HCT116 (cell line): ENCODE measurements around the gene N4BP3. TPM values are rescaled to one million over a fixed set of nuclear protein-coding genes. Genes with fewer than 3 reads are reported as not detected.

Source experiments
- ATAC-seq: fragments of 200-7000 bp; cut with Tn5 transposase; 2 replicates; pipeline ENCODE4 v1.9.1; 2020; ENCODE audit warnings: mild to moderate bottlenecking, moderate library complexity
- BruUV-seq: library from RNA; stranded (reverse); fragments of 400-500 nt; replicated peaks from 2 replicates; lab custom pipeline; 2021; lab: Mats Ljungman, UMichigan
- CTCF ChIA-PET: fragments of 300-600 bp; sonication (Branson Sonifier 250); formaldehyde crosslinking; loops from one replicate; lab custom pipeline; 2021; ENCODE audit warnings: antibody characterized with exemption; lab: Charles Lee
- POLR2A ChIA-PET: fragments of 300-600, 350-600 bp; sonication (Branson Sonifier 250); formaldehyde crosslinking; loops from one replicate; lab custom pipeline; 2021; ENCODE audit warnings: antibody characterized with exemption; lab: Charles Lee
- RAD21 ChIA-PET, 2 experiments: fragments of 300-600 bp; sonication (Branson Sonifier 250); formaldehyde crosslinking; loops; one replicate each; lab custom pipeline; 2023; ENCODE audit warnings: low total read pairs in 2 of 2; ENCODE audit not compliant: uncharacterized antibody in 2 of 2, unreplicated experiment in 2 of 2, low non-redundant PET in 1 of 2; lab: Charles Lee
- DNase-seq: peaks from one replicate; pipeline ENCODE4 v3.0.0-alpha.2; 2010; ENCODE audit warnings: low read depth, low spot score
- H2AFZ ChIP-seq: fragments of 200-600 bp; shearing (Covaris generic), sonication (generic); 2 replicates; pipeline ENCODE4 v1.6.1; 2017; ENCODE audit warnings: low read depth, mixed run types, mixed read lengths, antibody characterized with exemption, low read length; ENCODE audit not compliant: poor library complexity, severe bottlenecking
- H3K27ac ChIP-seq: 2 replicates; pipeline ENCODE4 v1.5.1; 2012; ENCODE audit warnings: low read depth, low read length
- H3K27me3 ChIP-seq: fragments of 200-600 bp; sonication (generic); 2 replicates; pipeline ENCODE4 v1.6.1; 2016; ENCODE audit warnings: mixed run types, low read length, mixed read lengths; ENCODE audit not compliant: insufficient read depth
- H3K36me3 ChIP-seq, 2 experiments: fragments of 200-500 bp in 1 of 2; fragments of 200-600 bp in 1 of 2; sonication (Bioruptor generic) in 1 of 2; sonication (generic) in 1 of 2; 2 replicates each; pipeline versions ENCODE4 v1.5.1 to v1.6.1; 2014 to 2016; ENCODE audit warnings: low read length in 2 of 2, inconsistent platforms in 1 of 2, mixed read lengths in 1 of 2, mixed run types in 1 of 2; ENCODE audit not compliant: insufficient read depth in 2 of 2, control insufficient read depth in 1 of 2
- H3K4me1 ChIP-seq, 2 experiments: fragments of 200-600 bp in 1 of 2; sonication (generic) in 1 of 2; 2 replicates each; pipeline versions ENCODE4 v1.5.1 to v1.6.1; 2012 to 2017; ENCODE audit warnings: low read length in 2 of 2, inconsistent platforms in 1 of 2, mild to moderate bottlenecking in 1 of 2, mixed read lengths in 1 of 2, mixed run types in 1 of 2, moderate library complexity in 1 of 2; ENCODE audit not compliant: insufficient read depth in 2 of 2, control insufficient read depth in 1 of 2
- H3K4me2 ChIP-seq: fragments of 200-600 bp; sonication (generic); 2 replicates; pipeline ENCODE4 v1.6.1; 2017; ENCODE audit warnings: mixed run types, low read length, mixed read lengths
- H3K4me3 ChIP-seq, 2 experiments: fragments of 200-600 bp in 1 of 2; sonication (generic) in 1 of 2; replicated peaks in 1 of 2; 2 replicates each; pipeline ENCODE4 v1.5.1; 2011 to 2016; ENCODE audit warnings: low read length in 2 of 2, control low read depth in 1 of 2, low read depth in 1 of 2, mild to moderate bottlenecking in 1 of 2, mixed read lengths in 1 of 2, mixed run types in 1 of 2
- H3K79me2 ChIP-seq: fragments of 200-600 bp; sonication (generic); 2 replicates; pipeline ENCODE4 v1.6.1; 2017; ENCODE audit warnings: mild to moderate bottlenecking, mixed run types, low read length, moderate library complexity, mixed read lengths; ENCODE audit not compliant: insufficient read depth
- H3K9ac ChIP-seq: fragments of 200-600 bp; sonication (generic); 2 replicates; pipeline ENCODE4 v1.6.1; 2016; ENCODE audit warnings: low read length, mixed read lengths
- H3K9me2 ChIP-seq: fragments of 200-600 bp; sonication (generic), shearing (Covaris generic); 2 replicates; pipeline ENCODE4 v1.6.1; 2017; ENCODE audit warnings: mixed run types, mild to moderate bottlenecking, moderate library complexity; ENCODE audit not compliant: insufficient read depth
- H3K9me3 ChIP-seq, 2 experiments: fragments of 200-500 bp in 1 of 2; fragments of 200-600 bp in 1 of 2; sonication (Bioruptor generic) in 1 of 2; sonication (generic) in 1 of 2; 2 replicates each; pipeline ENCODE4 v1.6.1; 2014 to 2017; ENCODE audit warnings: low read length in 2 of 2, mixed read lengths in 2 of 2, inconsistent platforms in 1 of 2, low read depth in 1 of 2, mild to moderate bottlenecking in 1 of 2, mixed run types in 1 of 2, moderate library complexity in 1 of 2; ENCODE audit not compliant: control insufficient read depth in 1 of 2, insufficient read depth in 1 of 2
- H4K20me1 ChIP-seq: fragments of 200-600 bp; sonication (generic), shearing (Covaris generic); 2 replicates; pipeline ENCODE4 v1.6.1; 2017; ENCODE audit warnings: mixed run types, mild to moderate bottlenecking, moderate library complexity; ENCODE audit not compliant: insufficient read depth
- CBX3 ChIP-seq: IDR thresholded peaks from 2 replicates; pipeline ENCODE4 v1.6.1; 2012; ENCODE audit warnings: low read depth
- CEBPB ChIP-seq: IDR thresholded peaks from 2 replicates; pipeline ENCODE4 v1.6.1; 2012; ENCODE audit warnings: low read depth
- EGR1 ChIP-seq: IDR thresholded peaks from 2 replicates; pipeline ENCODE4 v1.6.1; 2012; ENCODE audit warnings: low read depth
- ELF1 ChIP-seq: IDR thresholded peaks from 2 replicates; pipeline ENCODE4 v1.6.1; 2012; ENCODE audit warnings: low read depth, borderline replicate concordance
- EZH2phosphoT487 ChIP-seq: fragments of 200-600 bp; IDR thresholded peaks from 2 replicates; pipeline ENCODE4 v1.6.1; 2018; ENCODE audit warnings: antibody characterized with exemption, borderline replicate concordance
- FOSL1 ChIP-seq: IDR thresholded peaks from 2 replicates; pipeline ENCODE4 v1.6.1; 2012; ENCODE audit warnings: low read depth
- POLR2A ChIP-seq: IDR thresholded peaks from 2 replicates; pipeline ENCODE4 v1.7.0; 2011; ENCODE audit warnings: borderline replicate concordance; ENCODE audit not compliant: insufficient read depth, insufficient read length; ENCODE audit errors: extremely low read depth
- RAD21 ChIP-seq: IDR thresholded peaks from 2 replicates; pipeline ENCODE4 v1.6.1; 2012; ENCODE audit warnings: low read depth, mild to moderate bottlenecking
- SIN3A ChIP-seq: IDR thresholded peaks from 2 replicates; pipeline ENCODE4 v1.6.1; 2012; ENCODE audit warnings: low read depth
- SP1 ChIP-seq: IDR thresholded peaks from 2 replicates; pipeline ENCODE4 v1.6.1; 2012; ENCODE audit warnings: low read depth
- SRF ChIP-seq: IDR thresholded peaks from 2 replicates; pipeline ENCODE4 v1.6.1; 2012; ENCODE audit warnings: low read depth
- TCF7L2 ChIP-seq: IDR thresholded peaks from 2 replicates; pipeline ENCODE4 v1.7.0; 2011; ENCODE audit warnings: borderline replicate concordance, inconsistent platforms; ENCODE audit not compliant: insufficient read depth, insufficient read length; ENCODE audit errors: extremely low read depth
- YY1 ChIP-seq: IDR thresholded peaks from 2 replicates; pipeline ENCODE4 v1.6.1; 2011; ENCODE audit warnings: low read length, low read depth, moderate library complexity, mild to moderate bottlenecking; ENCODE audit not compliant: insufficient replicate concordance; ENCODE audit errors: extremely low read depth
- ZFX ChIP-seq: fragments of 450-650 bp; IDR thresholded peaks from 2 replicates; pipeline ENCODE4 v1.6.1; 2017
- ZNF274 ChIP-seq: fragments of 200-500 bp; sonication (Bioruptor generic); IDR thresholded peaks from 2 replicates; pipeline ENCODE4 v1.6.1; 2014; ENCODE audit warnings: mild to moderate bottlenecking, low read depth, low read length, inconsistent platforms
- intact Hi-C: fragments of 100-400 bp; cut with micrococcal nuclease; formaldehyde crosslinking; loops from 2 replicates; pipeline ENCODE4 v1.10.0; 2022
- total RNA-seq: library from RNA; stranded (reverse); gene quantifications from one replicate; pipeline ENCODE4 v1.2.1, GENCODE V29; 2021; ENCODE audit not compliant: unreplicated experiment
- TF ChIP-seq, protein P1 (sequence below): IDR thresholded peaks from 2 replicates; pipeline ENCODE4 v1.6.1; 2012; ENCODE audit warnings: low read depth
- TF ChIP-seq, protein P2 (sequence below): IDR thresholded peaks from 2 replicates; pipeline ENCODE4 v1.6.1; 2011; ENCODE audit warnings: mild to moderate bottlenecking, low read length, moderate library complexity; ENCODE audit not compliant: insufficient replicate concordance; ENCODE audit errors: extremely low read depth
- TF ChIP-seq, protein P3 (sequence below): IDR thresholded peaks from 2 replicates; pipeline ENCODE4 v1.6.1; 2012
- TF ChIP-seq, protein P4 (sequence below): IDR thresholded peaks from 2 replicates; pipeline ENCODE4 v1.6.1; 2012

N4BP3 gene
- total RNA-seq, 1 experiment from 2014 or later, result 5.2 TPM

DNA sequence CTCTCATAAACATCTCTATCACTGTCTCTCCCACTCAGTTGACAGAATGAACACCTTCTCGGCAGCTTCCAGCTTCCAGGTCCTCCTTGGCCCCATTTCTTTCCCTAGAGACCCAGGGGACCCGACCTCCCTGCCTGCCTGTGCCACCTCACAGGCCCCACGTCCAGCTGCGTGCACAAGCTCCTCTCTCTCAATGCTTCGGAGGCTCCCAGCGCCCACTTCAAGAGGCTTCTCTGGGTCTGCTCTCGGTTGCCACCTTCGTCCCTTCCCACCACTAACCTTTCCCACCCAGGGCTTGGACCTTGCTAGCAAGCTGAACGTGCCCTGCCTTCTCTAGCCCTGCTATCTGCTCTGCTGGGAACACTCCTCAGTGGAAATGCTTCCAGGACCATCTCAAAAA is 2.8 kb upstream of the N4BP3 start (continued):
- TF ChIP-seq, protein P1, sequence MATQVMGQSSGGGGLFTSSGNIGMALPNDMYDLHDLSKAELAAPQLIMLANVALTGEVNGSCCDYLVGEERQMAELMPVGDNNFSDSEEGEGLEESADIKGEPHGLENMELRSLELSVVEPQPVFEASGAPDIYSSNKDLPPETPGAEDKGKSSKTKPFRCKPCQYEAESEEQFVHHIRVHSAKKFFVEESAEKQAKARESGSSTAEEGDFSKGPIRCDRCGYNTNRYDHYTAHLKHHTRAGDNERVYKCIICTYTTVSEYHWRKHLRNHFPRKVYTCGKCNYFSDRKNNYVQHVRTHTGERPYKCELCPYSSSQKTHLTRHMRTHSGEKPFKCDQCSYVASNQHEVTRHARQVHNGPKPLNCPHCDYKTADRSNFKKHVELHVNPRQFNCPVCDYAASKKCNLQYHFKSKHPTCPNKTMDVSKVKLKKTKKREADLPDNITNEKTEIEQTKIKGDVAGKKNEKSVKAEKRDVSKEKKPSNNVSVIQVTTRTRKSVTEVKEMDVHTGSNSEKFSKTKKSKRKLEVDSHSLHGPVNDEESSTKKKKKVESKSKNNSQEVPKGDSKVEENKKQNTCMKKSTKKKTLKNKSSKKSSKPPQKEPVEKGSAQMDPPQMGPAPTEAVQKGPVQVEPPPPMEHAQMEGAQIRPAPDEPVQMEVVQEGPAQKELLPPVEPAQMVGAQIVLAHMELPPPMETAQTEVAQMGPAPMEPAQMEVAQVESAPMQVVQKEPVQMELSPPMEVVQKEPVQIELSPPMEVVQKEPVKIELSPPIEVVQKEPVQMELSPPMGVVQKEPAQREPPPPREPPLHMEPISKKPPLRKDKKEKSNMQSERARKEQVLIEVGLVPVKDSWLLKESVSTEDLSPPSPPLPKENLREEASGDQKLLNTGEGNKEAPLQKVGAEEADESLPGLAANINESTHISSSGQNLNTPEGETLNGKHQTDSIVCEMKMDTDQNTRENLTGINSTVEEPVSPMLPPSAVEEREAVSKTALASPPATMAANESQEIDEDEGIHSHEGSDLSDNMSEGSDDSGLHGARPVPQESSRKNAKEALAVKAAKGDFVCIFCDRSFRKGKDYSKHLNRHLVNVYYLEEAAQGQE, result no peak
- TF ChIP-seq TCF7L2 (no peak), SP1 (no peak)
- TF ChIP-seq, protein P2, sequence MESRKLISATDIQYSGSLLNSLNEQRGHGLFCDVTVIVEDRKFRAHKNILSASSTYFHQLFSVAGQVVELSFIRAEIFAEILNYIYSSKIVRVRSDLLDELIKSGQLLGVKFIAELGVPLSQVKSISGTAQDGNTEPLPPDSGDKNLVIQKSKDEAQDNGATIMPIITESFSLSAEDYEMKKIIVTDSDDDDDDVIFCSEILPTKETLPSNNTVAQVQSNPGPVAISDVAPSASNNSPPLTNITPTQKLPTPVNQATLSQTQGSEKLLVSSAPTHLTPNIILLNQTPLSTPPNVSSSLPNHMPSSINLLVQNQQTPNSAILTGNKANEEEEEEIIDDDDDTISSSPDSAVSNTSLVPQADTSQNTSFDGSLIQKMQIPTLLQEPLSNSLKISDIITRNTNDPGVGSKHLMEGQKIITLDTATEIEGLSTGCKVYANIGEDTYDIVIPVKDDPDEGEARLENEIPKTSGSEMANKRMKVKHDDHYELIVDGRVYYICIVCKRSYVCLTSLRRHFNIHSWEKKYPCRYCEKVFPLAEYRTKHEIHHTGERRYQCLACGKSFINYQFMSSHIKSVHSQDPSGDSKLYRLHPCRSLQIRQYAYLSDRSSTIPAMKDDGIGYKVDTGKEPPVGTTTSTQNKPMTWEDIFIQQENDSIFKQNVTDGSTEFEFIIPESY, result no peak

DNA sequence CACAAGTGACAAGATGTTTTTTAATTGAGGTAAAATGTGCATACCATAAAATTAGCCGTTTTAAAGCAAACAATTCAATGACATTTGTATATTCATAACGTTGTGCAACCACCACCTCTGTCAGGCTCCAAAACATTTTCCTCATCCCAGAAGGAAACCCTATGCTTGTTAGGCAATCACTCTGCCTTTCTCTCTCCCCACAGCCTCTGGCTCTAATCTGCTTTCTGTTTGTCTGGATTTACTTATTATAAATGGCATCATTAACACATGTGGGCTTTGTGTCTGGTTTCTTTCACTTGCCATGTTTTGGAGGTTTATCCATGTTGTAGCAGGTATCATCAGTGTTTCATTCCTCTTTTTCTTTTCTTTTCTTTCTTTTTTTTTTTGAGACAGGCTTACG is 1.4 kb upstream of the N4BP3 start:
- H3K36me3 ChIP-seq, result no peaks in the 10 kb centered on the region
- POLR2A ChIA-PET, result no interaction called here
- no peak for ATAC-seq
- no peak for TF ChIP-seq ZNF274
- TF ChIP-seq ELF1, result no peak
- no peak for TF ChIP-seq TCF7L2
- TF ChIP-seq CBX3, result no peak
- TF ChIP-seq CEBPB, result no peak
- no peak for TF ChIP-seq EZH2phosphoT487
- no peak for TF ChIP-seq YY1
- no peak for TF ChIP-seq POLR2A
- no peak for TF ChIP-seq EGR1
- TF ChIP-seq RAD21, result no peak
- TF ChIP-seq FOSL1, result no peak
- TF ChIP-seq, protein P3, sequence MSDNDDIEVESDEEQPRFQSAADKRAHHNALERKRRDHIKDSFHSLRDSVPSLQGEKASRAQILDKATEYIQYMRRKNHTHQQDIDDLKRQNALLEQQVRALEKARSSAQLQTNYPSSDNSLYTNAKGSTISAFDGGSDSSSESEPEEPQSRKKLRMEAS, result no peak
- TF ChIP-seq SRF, result no peak
- no peak for TF ChIP-seq ZFX
- TF ChIP-seq, protein P4, sequence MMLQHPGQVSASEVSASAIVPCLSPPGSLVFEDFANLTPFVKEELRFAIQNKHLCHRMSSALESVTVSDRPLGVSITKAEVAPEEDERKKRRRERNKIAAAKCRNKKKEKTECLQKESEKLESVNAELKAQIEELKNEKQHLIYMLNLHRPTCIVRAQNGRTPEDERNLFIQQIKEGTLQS, result no peak
- TF ChIP-seq SIN3A, result no peak

More for the DNA sequence above, 1.4 kb upstream of the N4BP3 start:
- BruUV-seq, result no TSS peak
- DNase-seq, result no peak
- Histone ChIP-seq H3K27ac (no peak overlapping the region), H3K4me3 (no peak overlapping the region), H3K9ac (no peak overlapping the region), H3K4me2 (no peak overlapping the region), H3K4me1 (peaks cover 20 to 35% of the 10 kb centered on the region in 2 experiments), H4K20me1 (no peaks in the 10 kb centered on the region), H3K79me2 (peaks cover 13% of the 10 kb centered on the region; the same call in 1 of the 2 replicates), H3K27me3 (no peaks in the 10 kb centered on the region), H2AFZ (no peak overlapping the region), H3K9me3 (no peaks in the 10 kb centered on the region), H3K9me2 (no peaks in the 10 kb centered on the region)
- CTCF ChIA-PET, result no interaction called here
- intact Hi-C loops, result no loop called here
- RAD21 ChIA-PET, result no interaction called here
